ENCODE results near the gene GIMD1.

DNA sequence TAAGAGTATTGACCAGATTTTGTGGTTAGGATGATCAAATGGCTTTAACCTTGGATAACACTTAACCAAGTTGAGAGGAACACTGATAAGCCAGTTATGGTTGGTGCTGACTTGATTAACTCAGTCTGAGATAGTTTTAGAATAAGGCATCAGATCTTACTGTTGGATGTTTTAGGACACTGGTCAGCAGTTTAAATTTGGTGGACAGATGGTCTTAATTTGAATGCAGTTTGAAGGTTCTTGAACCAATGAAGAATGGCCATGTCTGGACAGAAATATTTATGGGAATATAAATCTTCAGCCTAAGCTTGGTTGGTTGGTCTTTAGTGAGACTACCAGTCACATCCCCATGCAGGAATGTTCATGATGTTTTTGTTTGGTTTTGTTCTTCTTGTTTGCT is 2.6 kb upstream of the GIMD1 start:
- TF ChIP-seq, protein P1, sequence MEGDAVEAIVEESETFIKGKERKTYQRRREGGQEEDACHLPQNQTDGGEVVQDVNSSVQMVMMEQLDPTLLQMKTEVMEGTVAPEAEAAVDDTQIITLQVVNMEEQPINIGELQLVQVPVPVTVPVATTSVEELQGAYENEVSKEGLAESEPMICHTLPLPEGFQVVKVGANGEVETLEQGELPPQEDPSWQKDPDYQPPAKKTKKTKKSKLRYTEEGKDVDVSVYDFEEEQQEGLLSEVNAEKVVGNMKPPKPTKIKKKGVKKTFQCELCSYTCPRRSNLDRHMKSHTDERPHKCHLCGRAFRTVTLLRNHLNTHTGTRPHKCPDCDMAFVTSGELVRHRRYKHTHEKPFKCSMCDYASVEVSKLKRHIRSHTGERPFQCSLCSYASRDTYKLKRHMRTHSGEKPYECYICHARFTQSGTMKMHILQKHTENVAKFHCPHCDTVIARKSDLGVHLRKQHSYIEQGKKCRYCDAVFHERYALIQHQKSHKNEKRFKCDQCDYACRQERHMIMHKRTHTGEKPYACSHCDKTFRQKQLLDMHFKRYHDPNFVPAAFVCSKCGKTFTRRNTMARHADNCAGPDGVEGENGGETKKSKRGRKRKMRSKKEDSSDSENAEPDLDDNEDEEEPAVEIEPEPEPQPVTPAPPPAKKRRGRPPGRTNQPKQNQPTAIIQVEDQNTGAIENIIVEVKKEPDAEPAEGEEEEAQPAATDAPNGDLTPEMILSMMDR (IDR thresholded peaks at IDR 0.05): no peak
- no peak for TF ChIP-seq POLR2A (IDR thresholded peaks at IDR 0.05)
